ENCODE results near the gene PGGHG. TPM values are rescaled to one million over a fixed set of nuclear protein-coding genes. Genes with fewer than 3 reads are reported as not detected.

The PGGHG gene
- total RNA-seq, 5 donors from 2014 or later (not counting 1 experiment from before 2014, with no cell fraction given) = 252 to 818 (median 459) TPM

- ChIA-PET CTCF (no interaction called here), POLR2A (no interaction called here)
- Histone ChIP-seq H3K4me1 (ENCODE audit: control insufficient read depth in 1 of 2, extremely low read depth in 1 of 2, insufficient read depth in 2 of 2, low read length in 2 of 2) (peaks cover 2 to 4% of the 10 kb centered on the region in 2 experiments), H3K27me3 (replicated peaks in 1 of 2; ENCODE audit: control insufficient read depth in 2 of 2, extremely low read depth in 1 of 2, insufficient read depth in 2 of 2, low read length in 1 of 2) (peaks cover 0 to 7% of the 10 kb centered on the region in 2 experiments), H3K9me3 (no peaks in the 10 kb centered on the region), H3K4me3 (ENCODE audit: control insufficient read depth in 1 of 2, extremely low read depth in 1 of 2, low read length in 1 of 2) (no peak overlapping the region), H3K27ac (ENCODE audit: low read length) (no peak overlapping the region), H3K36me3 (ENCODE audit: control insufficient read depth in 2 of 2, extremely low read depth in 1 of 2, insufficient read depth in 1 of 2, low read length in 1 of 2) (peaks cover 5 to 30% of the 10 kb centered on the region in 2 donors)
- ATAC-seq (replicated peaks in 1 of 4) (no peak), DNase-seq (no peak)
- H3K4me1 Mint-ChIP-seq = peaks cover 5 to 15% (median 6%) of the 10 kb centered on the region in 3 donors
- no peaks in the 10 kb centered on the region for H3K9me3 Mint-ChIP-seq
- 98% methylated on average over 2 of the region's 2 CpGs for WGBS (ENCODE audit: insufficient coverage)
- H3K36me3 Mint-ChIP-seq = peaks cover 25% of the 10 kb centered on the region
- H3K4me3 Mint-ChIP-seq = no peak overlapping the region
- no peak overlapping the region for H3K27ac Mint-ChIP-seq
- peaks cover 0 to 4% of the 10 kb centered on the region in 2 donors for H3K27me3 Mint-ChIP-seq
Measured at GRCh38 chr11:255816-256215, 33.1 kb upstream of the PGGHG start.

DNA sequence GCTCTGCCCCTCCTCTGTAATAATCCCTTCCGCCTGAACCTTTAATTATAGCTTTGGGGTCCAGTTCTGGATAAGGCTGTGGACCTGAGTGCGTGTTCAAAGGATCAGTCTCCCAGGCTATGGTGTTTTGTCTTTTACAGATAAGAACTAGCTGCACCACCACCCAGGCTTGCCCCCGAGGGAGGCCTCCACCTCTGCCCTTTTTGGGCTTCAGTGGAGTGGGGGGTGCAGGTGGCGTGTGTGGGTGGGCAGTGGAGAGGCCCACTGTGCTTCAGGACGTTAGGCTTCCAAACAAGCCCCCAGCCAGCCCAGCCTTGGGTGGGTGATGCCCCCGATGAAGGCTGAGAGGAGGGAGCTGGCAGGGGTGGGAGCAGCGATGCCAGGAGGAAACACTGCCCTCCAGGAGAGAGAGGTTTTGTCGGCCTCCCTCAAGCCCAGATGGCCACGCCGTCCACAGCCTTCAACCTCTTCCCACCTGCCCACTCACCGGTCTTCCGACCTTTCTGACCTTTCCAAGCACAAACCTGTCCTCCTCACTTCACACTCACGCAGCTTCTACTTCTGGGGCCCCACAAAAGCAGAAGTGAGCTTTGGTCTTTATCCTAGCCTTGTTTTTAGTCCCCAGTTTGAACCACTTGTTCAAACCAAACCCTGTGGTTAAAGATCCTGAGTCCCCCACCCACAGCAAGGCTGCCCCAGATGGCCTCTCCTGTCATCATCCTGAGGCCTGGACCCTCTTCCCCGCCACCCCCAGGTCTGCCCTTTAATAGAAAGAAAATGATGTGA is 31.8 kb upstream of the PGGHG start:
- 80% methylated on average over 8 of the region's 14 CpGs for WGBS (ENCODE audit: insufficient coverage)
- Histone ChIP-seq H3K27ac (ENCODE audit: low read length) (no peak overlapping the region), H3K4me3 (ENCODE audit: control insufficient read depth in 1 of 2, extremely low read depth in 1 of 2, low read length in 1 of 2) (no peak overlapping the region), H3K9me3 (no peaks in the 10 kb centered on the region), H3K27me3 (replicated peaks in 1 of 2; ENCODE audit: control insufficient read depth in 2 of 2, extremely low read depth in 1 of 2, insufficient read depth in 2 of 2, low read length in 1 of 2) (peaks cover 0 to 7% of the 10 kb centered on the region in 2 experiments), H3K36me3 (ENCODE audit: control insufficient read depth in 2 of 2, extremely low read depth in 1 of 2, insufficient read depth in 1 of 2, low read length in 1 of 2) (peaks cover 5 to 18% of the 10 kb centered on the region in 2 donors), H3K4me1 (ENCODE audit: control insufficient read depth in 1 of 2, extremely low read depth in 1 of 2, insufficient read depth in 2 of 2, low read length in 2 of 2) (no peaks in the 10 kb centered on the region)
- POLR2A ChIA-PET = interaction anchor here in 1 of 2 donors (0.6 kb wide), 1 partner anchor 22 kb away, joined by 3 read pairs; no protein-coding TSS in a partner anchor
- Mint-ChIP-seq H3K27ac (no peak overlapping the region), H3K36me3 (peaks cover 17% of the 10 kb centered on the region), H3K4me3 (no peak overlapping the region), H3K27me3 (peaks cover 0 to 4% of the 10 kb centered on the region in 2 donors), H3K9me3 (no peaks in the 10 kb centered on the region), H3K4me1 (peaks cover 0 to 11% (median under 1%) of the 10 kb centered on the region in 3 donors)
- CTCF ChIA-PET = no interaction called here
- DNase-seq (no peak), ATAC-seq (replicated peaks in 1 of 4) (no peak)

DNA sequence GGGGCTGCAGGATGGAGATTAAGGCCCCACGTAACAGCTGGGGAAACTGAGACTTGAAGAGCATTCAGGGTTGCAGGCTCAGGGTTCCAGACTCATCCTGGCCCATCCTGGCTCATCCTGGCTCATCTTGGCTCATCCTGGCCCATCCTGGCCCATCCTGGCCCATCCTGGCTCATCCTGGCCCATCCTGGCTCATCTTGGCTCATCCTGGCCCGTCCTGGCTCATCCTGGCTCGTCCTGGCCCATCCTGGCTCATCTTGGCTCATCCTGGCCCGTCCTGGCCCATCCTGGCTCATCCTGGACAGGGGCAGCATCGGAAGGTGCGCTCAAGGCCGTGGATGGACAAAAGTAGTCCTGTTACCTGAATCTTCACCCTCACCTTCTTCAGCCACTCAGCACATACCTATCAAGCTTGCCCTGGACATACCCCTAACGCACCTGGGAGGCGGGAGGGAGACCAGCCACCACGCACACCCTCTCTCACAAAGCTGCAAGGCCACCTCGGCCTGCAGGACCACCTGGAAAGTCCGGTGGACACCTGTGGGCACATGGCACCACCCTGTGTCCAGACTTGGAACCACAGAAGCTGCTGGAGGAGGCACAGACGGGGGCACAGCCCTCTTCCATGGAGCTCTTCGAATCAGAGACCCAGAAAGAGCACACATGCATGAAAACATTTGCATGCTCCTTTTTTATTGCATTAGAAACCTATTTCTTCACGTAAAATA is 31.0 kb upstream of the PGGHG start:
- POLR2A ChIA-PET = interaction anchor here in 1 of 2 donors (0.6 kb wide), 1 partner anchor 23 kb away, joined by 3 read pairs; no protein-coding TSS in a partner anchor
- DNase-seq (no peak), ATAC-seq (replicated peaks in 1 of 4) (no peak)
- no peak overlapping the region for H3K27ac Mint-ChIP-seq
- Histone ChIP-seq H3K27me3 (replicated peaks in 1 of 2; ENCODE audit: control insufficient read depth in 2 of 2, extremely low read depth in 1 of 2, insufficient read depth in 2 of 2, low read length in 1 of 2) (peaks cover 0 to 7% of the 10 kb centered on the region in 2 experiments), H3K4me1 (ENCODE audit: control insufficient read depth in 1 of 2, extremely low read depth in 1 of 2, insufficient read depth in 2 of 2, low read length in 2 of 2) (no peaks in the 10 kb centered on the region), H3K9me3 (no peaks in the 10 kb centered on the region), H3K4me3 (ENCODE audit: control insufficient read depth in 1 of 2, extremely low read depth in 1 of 2, low read length in 1 of 2) (no peak overlapping the region), H3K27ac (ENCODE audit: low read length) (no peak overlapping the region), H3K36me3 (ENCODE audit: control insufficient read depth in 2 of 2, extremely low read depth in 1 of 2, insufficient read depth in 1 of 2, low read length in 1 of 2) (peaks cover 5 to 10% of the 10 kb centered on the region in 2 donors)
- peaks cover 9% of the 10 kb centered on the region for H3K36me3 Mint-ChIP-seq
- no peak overlapping the region for H3K4me3 Mint-ChIP-seq
- peaks cover 0 to 4% of the 10 kb centered on the region in 2 donors for H3K27me3 Mint-ChIP-seq
- H3K9me3 Mint-ChIP-seq = no peaks in the 10 kb centered on the region
- CTCF ChIA-PET = no interaction called here
- H3K4me1 Mint-ChIP-seq = peaks cover 0 to 11% (median 2%) of the 10 kb centered on the region in 3 donors
- WGBS (ENCODE audit: insufficient coverage) = 77% methylated on average over 13 of the region's 15 CpGs

DNA sequence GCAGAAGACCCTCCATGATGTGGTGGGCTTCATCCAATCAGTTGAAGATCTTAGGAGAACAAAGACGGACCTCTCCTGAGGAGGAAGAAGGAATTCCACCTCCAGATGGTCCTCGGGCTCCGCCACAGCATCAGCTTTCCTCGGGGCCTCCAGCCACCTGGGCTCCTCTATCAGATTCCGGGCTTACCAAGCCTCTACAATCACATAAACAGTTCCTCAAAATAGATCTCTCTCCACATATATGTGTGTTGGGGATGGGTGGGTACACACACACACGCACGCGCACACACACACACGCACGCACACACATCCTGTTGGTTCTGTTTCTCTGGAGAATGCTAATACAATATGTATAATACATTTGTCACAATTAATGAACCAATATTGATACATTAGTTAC is 29.5 kb upstream of the PGGHG start:
- Histone ChIP-seq H3K9me3 (no peaks in the 10 kb centered on the region), H3K27ac (ENCODE audit: low read length) (no peak overlapping the region), H3K36me3 (ENCODE audit: control insufficient read depth in 2 of 2, extremely low read depth in 1 of 2, insufficient read depth in 1 of 2, low read length in 1 of 2) (no peaks in the 10 kb centered on the region), H3K27me3 (replicated peaks in 1 of 2; ENCODE audit: control insufficient read depth in 2 of 2, extremely low read depth in 1 of 2, insufficient read depth in 2 of 2, low read length in 1 of 2) (peaks cover 0 to 7% of the 10 kb centered on the region in 2 experiments), H3K4me1 (ENCODE audit: control insufficient read depth in 1 of 2, extremely low read depth in 1 of 2, insufficient read depth in 2 of 2, low read length in 2 of 2) (no peaks in the 10 kb centered on the region), H3K4me3 (ENCODE audit: control insufficient read depth in 1 of 2, extremely low read depth in 1 of 2, low read length in 1 of 2) (no peak overlapping the region)
- H3K36me3 Mint-ChIP-seq = no peaks in the 10 kb centered on the region
- ChIA-PET POLR2A (interaction anchor here in 1 of 2 donors (0.6 kb wide), 1 partner anchor 46 kb away, joined by 5 read pairs; no protein-coding TSS in a partner anchor), CTCF (no interaction called here)
- peaks cover 0 to 11% (median 2%) of the 10 kb centered on the region in 3 donors for H3K4me1 Mint-ChIP-seq
- no peak overlapping the region for H3K27ac Mint-ChIP-seq
- DNase-seq (no peak), ATAC-seq (replicated peaks in 1 of 4) (no peak)
- no peak overlapping the region for H3K4me3 Mint-ChIP-seq
- H3K27me3 Mint-ChIP-seq = peaks cover 0 to 4% of the 10 kb centered on the region in 2 donors
- no peaks in the 10 kb centered on the region for H3K9me3 Mint-ChIP-seq
- no CpG with 5 or more reads among the region's 10 CpGs for WGBS (ENCODE audit: insufficient coverage)

GRCh38 chr11:261624-262023 is 27.3 kb upstream of the PGGHG start:
- H3K4me1 Mint-ChIP-seq = peaks cover 1 to 11% (median 4%) of the 10 kb centered on the region in 3 donors
- no peaks in the 10 kb centered on the region for H3K9me3 Mint-ChIP-seq
- H3K27ac Mint-ChIP-seq = no peak overlapping the region
- peaks cover 0 to 4% of the 10 kb centered on the region in 2 donors for H3K27me3 Mint-ChIP-seq
- H3K36me3 ChIP-seq (ENCODE audit: control insufficient read depth in 2 of 2, extremely low read depth in 1 of 2, insufficient read depth in 1 of 2, low read length in 1 of 2) = no peaks in the 10 kb centered on the region
- H3K4me3 Mint-ChIP-seq = no peak overlapping the region
- ChIA-PET CTCF (interaction anchor here in 1 of 2 donors (1.3 kb wide), 1 partner anchor 13 kb away, joined by 5 read pairs; no protein-coding TSS in a partner anchor), POLR2A (interaction anchor here in 1 of 2 donors (1.0 kb wide), 1 partner anchor 13 kb away, joined by 4 read pairs; no protein-coding TSS in a partner anchor)
- no peak overlapping the region for H3K27ac ChIP-seq (ENCODE audit: low read length)
- peaks cover 0 to under 1% of the 10 kb centered on the region in 2 experiments for H3K4me1 ChIP-seq (ENCODE audit: control insufficient read depth in 1 of 2, extremely low read depth in 1 of 2, insufficient read depth in 2 of 2, low read length in 2 of 2)
- no peak for DNase-seq
- no peaks in the 10 kb centered on the region for H3K36me3 Mint-ChIP-seq
- ATAC-seq (replicated peaks in 1 of 4) = no peak
- 100% methylated on average over 1 of the region's 4 CpGs for WGBS (ENCODE audit: insufficient coverage)
- H3K4me3 ChIP-seq (ENCODE audit: control insufficient read depth in 1 of 2, extremely low read depth in 1 of 2, low read length in 1 of 2) = no peak overlapping the region
- peaks cover 0 to 7% of the 10 kb centered on the region in 2 experiments for H3K27me3 ChIP-seq (replicated peaks in 1 of 2; ENCODE audit: control insufficient read depth in 2 of 2, extremely low read depth in 1 of 2, insufficient read depth in 2 of 2, low read length in 1 of 2)
- no peaks in the 10 kb centered on the region for H3K9me3 ChIP-seq

All from T-cell (primary cell).